HG03439 (cell line): ENCODE data around the gene UGT1A4.

Experiments
- ATAC-seq: cut with Tn5 transposase; IDR thresholded peaks from one replicate; pipeline ENCODE4 v1.9.1; 2021; ENCODE audit warnings: mild to moderate bottlenecking, moderate library complexity; ENCODE audit not compliant: unreplicated experiment

The UGT1A4 gene

GRCh38 chr2:233807966-233808935 lies 89.7 kb downstream of the UGT1A4 start:
- no peak for ATAC-seq

- ATAC-seq: no peak
These were observed 91.8 kb downstream of the UGT1A4 start for GRCh38 chr2:233810385-233810784.

DNA sequence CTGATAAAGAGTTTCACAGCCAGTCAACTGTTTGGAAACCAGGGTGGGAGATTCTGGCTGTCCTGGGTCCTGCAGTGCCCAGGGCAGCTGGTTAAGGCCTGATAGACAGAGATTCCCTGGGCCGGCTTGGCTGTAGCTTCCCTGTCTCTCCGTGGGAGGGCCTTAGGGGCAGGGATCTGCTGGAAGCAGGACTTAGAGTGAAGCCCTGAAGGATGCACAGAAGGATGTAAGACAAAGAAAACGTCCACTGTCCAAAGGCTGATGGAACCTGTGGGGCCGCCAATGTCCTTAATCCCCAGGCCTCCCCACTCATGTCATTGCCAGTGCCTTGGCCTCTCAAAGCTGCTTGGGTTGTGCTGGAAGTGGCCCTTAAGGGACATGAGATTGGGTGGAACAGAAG lies 92.6 kb downstream of the UGT1A4 start:
- ATAC-seq: no peak

GRCh38 chr2:233811732-233812131 lies 93.2 kb downstream of the UGT1A4 start:
- ATAC-seq: no peak

GRCh38 chr2:233813236-233814055 lies 94.9 kb downstream of the UGT1A4 start:
- no peak for ATAC-seq

DNA sequence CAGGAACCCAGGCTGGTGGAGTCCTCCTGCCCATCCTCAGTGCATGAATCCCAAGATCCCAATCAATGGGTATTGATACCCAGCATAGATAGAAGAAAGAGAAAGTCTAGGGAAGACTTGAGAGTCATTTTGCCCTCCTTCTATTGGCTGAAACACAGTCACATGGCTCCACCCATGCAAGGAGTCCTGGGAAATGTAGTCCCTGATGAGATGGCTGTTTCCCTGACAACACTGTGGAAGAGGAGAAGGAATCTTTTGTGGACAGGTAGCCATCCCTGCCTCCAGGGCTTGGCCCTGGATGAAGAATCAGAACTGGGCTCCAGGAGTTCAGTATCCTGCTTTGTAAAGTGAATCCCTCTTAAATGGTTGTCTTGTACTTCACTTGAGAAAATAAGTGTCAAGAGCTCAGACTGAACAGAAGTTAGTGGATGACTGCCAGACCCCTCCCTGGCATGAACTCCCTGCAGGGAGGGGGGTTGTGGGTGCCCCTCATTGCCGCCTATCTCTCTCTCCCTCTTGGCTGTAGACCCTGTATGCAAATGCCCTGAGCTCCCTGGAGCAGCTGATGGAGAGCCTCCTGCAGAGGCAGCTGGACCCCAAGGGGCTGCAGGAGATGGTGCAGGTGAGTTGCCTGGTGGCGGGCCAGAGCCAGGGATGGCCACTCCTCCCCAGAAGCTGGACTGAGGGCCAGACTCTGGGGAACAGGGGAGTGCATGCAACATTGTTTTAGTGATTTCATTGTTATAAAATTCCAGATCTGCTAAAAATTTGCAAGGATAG lies 95.7 kb downstream of the UGT1A4 start:
- no peak for ATAC-seq

GRCh38 chr2:233815861-233816260 lies 97.3 kb downstream of the UGT1A4 start:
- ATAC-seq: no peak

GRCh38 chr2:233816334-233816733 lies 97.8 kb downstream of the UGT1A4 start:
- no peak for ATAC-seq

DNA sequence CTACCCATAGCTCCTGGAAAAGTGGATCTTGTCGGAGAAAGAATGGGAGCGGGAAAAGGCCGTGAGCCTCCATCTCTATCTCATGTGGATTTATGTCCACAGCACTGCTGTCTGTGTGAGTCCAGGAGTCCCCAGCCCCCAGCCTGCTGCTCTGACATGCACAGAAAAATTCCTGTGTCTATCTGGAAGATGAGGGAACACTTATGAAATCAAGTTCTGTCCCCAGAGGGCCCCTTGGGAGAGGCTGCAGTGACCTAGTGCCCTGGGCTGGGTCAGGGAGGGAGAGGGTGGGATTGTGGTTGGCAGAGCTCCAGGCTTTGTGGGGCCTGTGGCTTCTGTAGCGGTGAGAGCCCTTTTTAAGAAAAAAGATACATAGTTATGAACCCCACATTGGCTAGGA lies 98.2 kb downstream of the UGT1A4 start:
- ATAC-seq: no peak

DNA sequence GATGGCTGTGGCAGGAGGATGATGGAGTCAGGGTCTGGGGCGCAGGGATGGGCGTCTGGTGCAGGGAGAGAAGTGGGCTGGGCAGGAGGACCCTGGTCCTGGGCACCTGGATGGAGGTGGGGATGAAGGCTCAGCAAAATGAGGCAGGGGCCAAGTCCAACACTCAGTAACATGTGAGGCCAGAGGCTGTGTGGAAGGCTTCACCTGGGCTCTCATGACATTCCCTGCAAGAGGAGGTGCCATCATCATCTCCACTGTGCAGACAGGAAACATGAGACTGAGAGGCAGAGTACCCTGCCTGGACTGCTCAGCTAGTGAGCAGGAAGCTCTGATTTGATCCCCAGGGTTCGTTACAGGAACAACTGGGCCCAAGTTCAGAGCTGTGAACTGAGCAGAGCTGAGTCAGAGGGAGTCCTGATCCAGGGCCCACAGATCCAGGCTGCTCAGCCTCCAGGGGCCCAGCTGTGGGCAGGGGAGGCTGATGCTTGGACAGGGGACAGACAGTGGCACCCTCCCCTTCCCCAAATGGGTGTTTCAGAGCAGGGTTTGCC lies 98.9 kb downstream of the UGT1A4 start:
- ATAC-seq: no peak

GRCh38 chr2:233817995-233818638 lies 99.6 kb downstream of the UGT1A4 start:
- no peak for ATAC-seq

- ATAC-seq: no peak
These were observed 100.4 kb downstream of the UGT1A4 start for GRCh38 chr2:233818639-233819621.

DNA sequence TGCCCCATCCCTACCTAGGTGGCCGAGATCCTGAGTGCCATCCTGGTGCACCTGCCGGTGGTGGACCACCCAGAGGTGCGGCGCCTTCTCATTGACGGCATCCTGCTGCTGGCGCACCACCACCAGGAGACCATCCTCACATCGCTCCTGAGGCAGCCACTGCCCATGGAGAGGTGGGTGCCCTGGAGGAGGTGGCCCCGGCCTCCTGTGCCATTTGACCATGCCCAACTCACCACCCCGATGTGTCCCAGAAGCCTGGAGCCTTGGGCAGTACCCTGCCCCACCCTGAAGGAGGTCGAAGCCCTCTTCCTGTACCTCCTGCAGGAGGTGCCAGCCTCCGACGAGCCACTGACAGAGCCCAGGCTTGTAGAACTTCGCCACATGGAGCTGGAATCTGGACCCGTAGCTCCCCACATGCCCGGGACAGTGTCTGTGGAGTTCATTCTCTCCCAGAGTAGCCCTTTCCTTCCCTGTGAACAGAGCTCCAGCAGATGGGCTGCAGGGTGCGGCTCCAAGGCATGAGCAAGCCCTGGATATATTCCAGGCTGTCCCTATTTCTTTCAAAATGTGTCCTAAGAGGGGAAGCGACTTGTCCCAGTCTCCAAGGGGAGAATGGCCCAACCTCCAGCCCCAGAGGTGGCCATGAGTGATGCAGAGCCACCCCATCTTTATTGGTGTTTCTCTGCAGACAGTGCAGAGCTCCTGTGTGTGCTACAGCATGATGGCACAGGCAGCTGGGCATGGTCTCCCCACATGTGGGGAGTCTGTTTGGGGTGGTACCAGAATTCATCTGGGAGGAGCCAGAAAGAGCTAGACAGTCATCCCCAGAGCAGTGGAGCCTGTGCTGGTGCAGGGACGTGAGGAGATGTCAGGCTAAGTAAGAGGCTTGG lies 101.6 kb downstream of the UGT1A4 start:
- ATAC-seq: no peak

- ATAC-seq: no peak
These were observed 102.2 kb downstream of the UGT1A4 start for GRCh38 chr2:233820774-233821105.

GRCh38 chr2:233821196-233821595 lies 102.7 kb downstream of the UGT1A4 start:
- no peak for ATAC-seq

- ATAC-seq: no peak
These were observed 103.2 kb downstream of the UGT1A4 start for GRCh38 chr2:233821709-233822100.

DNA sequence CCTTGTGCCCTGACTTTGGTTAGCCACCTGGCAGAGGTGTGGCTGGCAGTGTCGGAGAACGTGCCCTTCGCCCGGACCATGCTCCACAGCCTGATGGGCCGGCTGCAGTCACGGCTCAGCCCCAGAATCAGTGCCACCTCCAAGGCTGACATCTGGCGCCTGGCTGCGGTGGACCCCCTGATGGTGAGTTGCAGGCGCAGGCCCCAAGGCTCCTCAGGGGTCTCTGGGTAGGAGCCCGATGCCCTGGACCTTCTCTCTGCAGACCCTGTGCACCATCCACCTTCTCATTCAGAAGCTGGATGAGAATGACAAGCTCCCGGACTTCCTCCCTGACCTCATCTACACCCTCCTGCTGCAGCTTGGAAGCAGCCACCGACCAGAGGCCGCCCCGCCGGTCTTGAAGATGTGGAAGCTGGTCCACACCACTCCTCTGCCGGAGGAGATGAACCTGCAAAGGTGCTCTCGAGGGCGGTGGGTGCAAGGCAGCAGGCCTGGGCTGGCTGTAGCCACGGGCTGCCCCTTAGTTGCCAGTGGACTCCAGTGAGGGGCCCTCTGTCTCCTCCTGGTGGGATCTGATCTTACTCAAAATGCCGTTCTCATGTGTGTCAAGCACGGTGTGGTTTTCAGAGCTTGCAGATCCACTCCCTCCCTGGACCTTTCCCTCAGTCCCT lies 103.7 kb downstream of the UGT1A4 start:
- ATAC-seq: no peak
